ENCODE measurements around the gene NTF4.
"Not testable (repeated sequence)": the region's sequence is repeated elsewhere in the genome, so short reads cannot be mapped to it uniquely, and the experiment has no call there.

Gene NTF4

GRCh38 chr19:49020931-49021895 lies 43.4 kb downstream of the NTF4 start:
- no peak for DNase-seq (ENCODE audit: low read depth)

DNA sequence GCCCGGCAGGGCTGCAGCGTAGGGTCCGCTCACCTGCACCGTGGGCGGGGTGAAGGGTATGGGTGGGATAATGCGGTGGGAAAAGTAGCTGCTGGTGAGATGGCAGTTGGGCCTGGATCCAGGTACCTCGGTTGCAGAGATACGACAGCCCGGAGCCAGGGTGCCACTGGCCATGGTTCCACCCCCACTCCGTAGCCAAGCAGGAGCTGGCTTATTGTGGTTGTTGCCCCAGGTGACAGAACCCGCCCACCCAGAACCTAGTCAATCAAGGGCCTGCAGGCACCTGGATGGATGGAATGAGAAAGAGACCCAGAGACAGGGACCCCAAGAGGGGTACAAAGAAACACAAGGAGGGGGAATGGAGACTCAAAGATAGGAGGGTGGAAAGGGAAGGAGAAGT lies 44.3 kb downstream of the NTF4 start:
- DNase-seq (ENCODE audit: low read depth), result no peak

DNA sequence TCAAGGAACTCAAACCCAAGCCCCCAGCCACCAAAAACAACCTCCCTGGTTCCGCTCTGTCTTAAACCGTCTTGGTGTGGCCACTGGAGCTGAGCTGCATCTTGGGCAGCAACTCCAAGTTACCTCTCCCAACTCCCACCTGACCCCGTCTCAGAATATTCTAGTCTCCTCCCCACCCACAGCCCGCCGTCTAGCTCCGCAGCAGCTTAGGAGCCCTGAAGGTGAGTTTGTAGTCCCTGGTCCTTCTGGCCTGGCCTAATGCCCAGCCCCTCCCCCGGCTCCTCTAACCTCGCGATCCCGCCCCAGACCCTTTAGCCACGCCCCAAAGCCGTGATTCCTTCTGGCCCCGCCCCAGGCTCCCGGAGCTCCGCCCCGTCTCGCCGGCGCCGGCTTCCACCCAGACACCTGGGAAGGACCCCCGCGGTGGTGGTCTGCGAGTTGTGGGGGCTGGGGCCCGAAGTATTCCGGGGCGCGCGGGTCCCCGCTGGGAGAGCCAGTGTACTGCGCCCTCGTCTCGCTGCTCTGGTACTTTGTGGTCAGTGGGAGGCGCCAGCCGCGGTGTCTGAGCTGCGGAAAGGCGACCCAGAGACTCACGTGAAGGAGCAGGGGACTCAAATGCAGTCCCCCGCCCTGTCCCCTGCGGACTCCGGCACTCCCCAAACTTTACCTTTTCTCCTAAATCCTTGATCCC lies 45.2 kb downstream of the NTF4 start:
- peak; percentile 49 for DNase-seq (ENCODE audit: low read depth)

DNA sequence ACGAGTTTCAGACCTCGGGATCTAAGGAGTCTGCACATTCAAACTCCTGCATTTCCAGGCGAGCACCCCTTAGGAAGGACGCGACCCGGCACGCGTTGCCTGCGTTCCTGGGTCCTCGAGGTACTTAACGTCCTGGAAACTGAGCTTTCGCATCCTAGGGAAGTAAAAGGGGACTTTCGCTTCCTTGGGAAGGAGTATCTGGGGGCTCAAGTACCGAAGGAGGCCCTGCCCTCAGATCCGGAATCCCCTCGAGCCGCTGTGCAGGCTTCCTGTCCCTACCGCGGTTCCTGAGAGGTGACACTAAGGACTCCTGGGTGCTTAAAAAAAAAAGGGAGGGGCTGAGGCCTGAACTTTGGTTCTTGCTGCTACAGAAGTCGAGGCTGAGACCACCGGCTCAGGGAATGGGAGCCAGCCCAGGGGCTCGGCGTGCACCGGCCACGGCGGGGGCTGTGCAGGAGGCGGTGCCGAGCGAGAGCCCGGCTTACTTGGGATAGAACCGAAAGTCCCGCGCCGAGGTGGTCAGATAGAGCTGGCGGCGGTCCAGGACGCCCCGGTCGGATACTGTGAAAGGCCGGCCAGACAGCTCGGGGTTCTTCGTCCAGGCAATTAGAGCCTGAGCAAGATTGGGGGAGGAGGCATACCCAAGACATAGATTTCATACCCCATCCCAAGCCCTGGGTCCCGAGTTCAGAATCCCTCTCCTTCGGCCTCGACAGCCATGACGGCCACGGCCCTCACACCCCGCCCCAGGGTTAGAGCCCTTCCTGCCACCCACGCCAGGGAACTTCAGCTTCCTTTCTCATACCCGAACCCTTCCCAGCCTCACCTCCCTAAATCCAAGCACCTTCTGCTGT lies 46.0 kb downstream of the NTF4 start:
- not testable (repeated sequence) for DNase-seq (ENCODE audit: low read depth)

DNA sequence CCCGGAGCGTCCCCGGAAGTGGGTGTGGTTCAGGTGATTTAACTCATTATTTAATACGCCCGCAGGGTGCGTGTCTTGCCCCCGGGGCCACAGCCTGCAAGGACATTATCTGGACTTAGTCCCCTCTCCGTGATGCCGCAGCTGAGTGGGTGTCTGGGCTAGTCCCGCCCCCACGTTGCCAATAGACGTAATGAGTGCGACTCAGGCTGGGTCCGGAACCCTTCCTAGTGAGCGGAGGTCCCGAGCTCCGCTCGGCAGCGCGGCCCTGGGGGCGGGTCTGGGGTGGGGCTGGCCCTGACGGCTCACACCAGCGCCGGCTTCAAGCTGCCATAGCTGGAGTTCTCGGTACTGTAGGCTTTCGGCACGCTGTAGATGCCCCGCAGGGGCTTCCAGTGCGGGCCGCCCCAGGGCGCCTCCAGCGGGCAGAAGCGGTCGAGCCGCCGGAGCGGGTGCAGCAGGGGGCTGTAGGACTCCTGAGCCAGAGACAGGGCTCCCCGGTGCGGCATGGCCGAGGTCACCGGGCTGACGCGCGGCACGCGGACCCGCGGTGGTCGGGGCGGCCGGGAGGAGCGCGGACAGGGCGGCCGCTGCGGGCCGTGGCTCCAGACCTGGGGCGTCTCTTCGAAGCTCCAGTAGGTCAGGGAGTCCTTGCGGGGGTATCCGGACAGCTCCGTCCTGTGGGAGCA lies 46.8 kb downstream of the NTF4 start:
- peak; percentile 42 for DNase-seq (ENCODE audit: low read depth)

GRCh38 chr19:49017041-49017665 lies 47.5 kb downstream of the NTF4 start, which contains the start of gene LHB:
TSS of gene LHB (minus strand) at chr19:49017091. CDS start at chr19:49017081, 10 bp downstream.
- DNase-seq (ENCODE audit: low read depth), result no peak

- no peak for DNase-seq (ENCODE audit: low read depth)
These were observed 48.4 kb downstream of the NTF4 start for GRCh38 chr19:49016067-49016839.

DNA sequence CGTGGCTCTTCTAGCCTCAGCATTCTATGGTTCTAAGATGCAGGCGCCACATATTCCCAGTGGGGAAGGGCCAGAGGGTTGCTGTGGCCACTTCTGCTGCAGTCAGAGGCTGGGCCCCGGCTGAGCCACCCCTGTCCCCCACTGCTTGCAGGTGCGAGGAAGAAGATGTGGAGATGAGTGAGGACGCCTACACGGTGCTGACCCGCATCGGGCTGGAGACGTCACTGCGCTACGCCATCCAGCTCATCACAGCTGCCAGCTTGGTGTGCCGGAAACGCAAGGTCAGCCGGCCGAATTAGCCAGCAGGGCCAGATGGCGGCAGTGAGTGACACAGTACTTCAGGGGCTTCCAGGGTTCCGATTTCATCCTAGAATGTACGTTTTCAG lies 49.8 kb downstream of the NTF4 start:
- no peak for DNase-seq (ENCODE audit: low read depth)

- no peak for DNase-seq (ENCODE audit: low read depth)
These were observed 50.3 kb downstream of the NTF4 start for GRCh38 chr19:49014123-49014869.

DNA sequence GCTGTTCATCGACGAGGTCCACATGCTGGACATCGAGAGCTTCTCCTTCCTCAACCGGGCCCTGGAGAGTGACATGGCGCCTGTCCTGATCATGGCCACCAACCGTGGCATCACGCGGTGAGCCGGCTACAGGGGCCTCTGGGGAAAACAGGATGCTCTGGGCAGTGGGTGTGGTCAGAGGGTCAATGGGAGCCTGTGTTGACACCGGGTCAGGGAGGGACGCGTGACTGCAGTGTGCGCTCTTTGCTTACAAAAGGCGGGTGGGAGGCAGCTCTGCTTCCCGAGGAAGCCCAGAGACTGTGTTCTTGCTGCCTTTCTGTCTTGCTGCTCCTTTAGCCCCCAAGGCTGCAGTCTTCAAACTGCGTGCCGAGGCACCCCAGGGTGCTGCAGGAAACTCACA lies 53.4 kb downstream of the NTF4 start:
- DNase-seq (ENCODE audit: low read depth), result no peak
